Renal cortex interstitium (tissue), 11 donors: ENCODE measurements around the gene RGL3. TPM values are rescaled to one million over a fixed set of nuclear protein-coding genes. Genes with fewer than 3 reads are reported as not detected.

Experiments
- DNase-seq, 11 donors: peaks; one replicate each; pipeline ENCODE4 v3.0.0-alpha.2; 2013; ENCODE audit warnings: low read depth in 9 of 11, low spot score in 4 of 11; ENCODE audit errors: extremely low read depth in 1 of 11
- polyA plus RNA-seq, 3 donors: library from polyadenylated mRNA; unstranded; fragments of 120-200 nt; gene quantifications; one replicate each; pipeline ENCODE4 v1.2.1, GENCODE V29; 2013; ENCODE audit not compliant: insufficient read length in 3 of 3

Gene RGL3
- polyA plus RNA-seq, 3 donors = 62.2 to 151 (median 76.9) TPM

- DNase-seq = no peak
Measured at GRCh38 chr19:11349171-11349570, 69.9 kb downstream of the RGL3 start.

DNA sequence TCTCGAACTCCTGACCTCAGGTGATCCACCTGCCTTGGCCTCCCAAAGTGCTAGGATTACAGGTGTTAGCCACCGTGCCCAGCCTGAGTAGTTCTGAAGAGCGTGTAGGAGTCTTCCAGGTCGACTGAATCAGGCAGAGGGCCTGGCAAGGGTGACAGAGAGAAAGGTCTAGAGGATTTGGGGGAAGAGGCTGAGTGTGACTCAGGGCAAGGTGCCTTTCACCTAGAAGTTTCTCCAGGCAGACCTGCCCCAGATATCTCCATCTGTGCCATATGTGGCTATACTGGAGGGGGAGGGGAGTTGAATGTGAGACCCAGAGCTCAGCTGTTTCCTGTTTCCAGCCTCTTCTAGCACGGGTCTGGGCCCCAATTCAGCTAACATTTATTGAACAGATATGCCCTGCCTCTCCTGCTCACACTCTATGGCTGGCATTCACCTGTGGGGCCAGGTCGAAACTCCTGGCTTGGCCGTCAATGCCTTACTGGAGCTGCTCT lies 71.5 kb downstream of the RGL3 start:
- no peak for DNase-seq

- DNase-seq = peak; percentile 95 to 99 (median 98)
Measured at GRCh38 chr19:11346104-11346940, 72.8 kb downstream of the RGL3 start, which contains the start of the genes CCDC159 and TMEM205. Gene CCDC159 (plus strand): TSS chr19:11346519. CDS start chr19:11346607, 88 bp downstream. Gene TMEM205 (minus strand): TSS chr19:11346268. CDS start chr19:11345619, 649 bp downstream.

GRCh38 chr19:11345122-11345803 lies 73.9 kb downstream of the RGL3 start:
- DNase-seq = no peak

Other genes with a start within 250 kb of the RGL3 start
- 100 to 1,000 TPM; 115 to 130 (median 116) TPM for gene KANK2, start 221.8 kb downstream of the RGL3 start, polyA plus RNA-seq
- gene ANGPTL8, start 179.7 kb downstream of the RGL3 start, polyA plus RNA-seq = under 1 TPM; 0.34 to 0.68 (median 0.41) TPM
- 10 to 100 TPM; 36.4 to 66.4 (median 52.8) TPM for gene DOCK6, start 156.8 kb downstream of the RGL3 start, polyA plus RNA-seq
- not detected for gene TSPAN16, start 123.2 kb downstream of the RGL3 start, polyA plus RNA-seq
- gene RAB3D, start 79.7 kb downstream of the RGL3 start, polyA plus RNA-seq = 10 to 100 TPM; 15.1 to 16.5 (median 16.3) TPM
- gene TMEM205, start 73.0 kb downstream of the RGL3 start, polyA plus RNA-seq = 100 to 1,000 TPM; 128 to 145 (median 134) TPM
- 10 to 100 TPM; 22.4 to 43.2 (median 28.6) TPM for gene CCDC159, start 72.8 kb downstream of the RGL3 start, polyA plus RNA-seq
- 10 to 100 TPM; 10.1 to 16.8 (median 15.0) TPM for gene PLPPR2, start 63.9 kb downstream of the RGL3 start, polyA plus RNA-seq
- 1 to 10 TPM; 3.1 to 3.6 (median 3.4) TPM for gene SWSAP1, start 44.6 kb downstream of the RGL3 start, polyA plus RNA-seq
- gene EPOR, start 35.0 kb downstream of the RGL3 start, polyA plus RNA-seq = 10 to 100 TPM; 18.9 to 40.6 (median 24.9) TPM
- 1 to 10 TPM; 1.5 to 1.9 (median 1.6) TPM for gene ODAD3, start 15.8 kb upstream of the RGL3 start, polyA plus RNA-seq
- 100 to 1,000 TPM; 317 to 384 (median 351) TPM for gene PRKCSH, start 16.3 kb upstream of the RGL3 start, polyA plus RNA-seq
- gene ELAVL3, start 61.7 kb upstream of the RGL3 start, polyA plus RNA-seq = under 1 TPM; 0.19 to 0.52 (median 0.20) TPM
- 10 to 100 TPM in 2 of 3 donors, 1 to 10 TPM in 1; 8.1 to 11.0 (median 10.7) TPM for gene ZNF653, start 86.5 kb upstream of the RGL3 start, polyA plus RNA-seq
- gene ECSIT, start 109.8 kb upstream of the RGL3 start, polyA plus RNA-seq = 10 to 100 TPM; 37.3 to 48.1 (median 39.0) TPM
- gene CNN1, start 119.5 kb upstream of the RGL3 start, polyA plus RNA-seq = 1 to 10 TPM; 4.3 to 4.5 (median 4.4) TPM
- gene ELOF1, start 139.9 kb upstream of the RGL3 start, polyA plus RNA-seq = 10 to 100 TPM; 41.9 to 56.4 (median 52.7) TPM
- gene ACP5, start 158.3 kb upstream of the RGL3 start, polyA plus RNA-seq = 10 to 100 TPM; 12.3 to 21.6 (median 12.9) TPM
- gene ZNF627, start 178.2 kb upstream of the RGL3 start, polyA plus RNA-seq = 10 to 100 TPM; 38.8 to 44.5 (median 40.7) TPM